Stimulated activated CD4-positive, alpha-beta T cell treated with anti-CD3 and anti-CD28 coated beads, Interleukin-15, amount 100 ng/mL, for 24 hours (primary cell): ENCODE data around the gene ANKRD34A.
"Not testable (repeated sequence)": the region's sequence is repeated elsewhere in the genome, so short reads cannot be mapped to it uniquely, and the experiment has no call there.

Experiments
- DNase-seq: peaks from one replicate; pipeline ENCODE4 v3.0.0-alpha.2; 2020

The ANKRD34A gene

GRCh38 chr1:145942871-145943270 lies 21.5 kb downstream of the ANKRD34A start:
- DNase-seq, result no peak

- DNase-seq, result no peak
Measured at GRCh38 chr1:145942405-145942804, 22.0 kb downstream of the ANKRD34A start.

- no peak for DNase-seq
Measured at GRCh38 chr1:145937436-145937835, 26.9 kb downstream of the ANKRD34A start.

GRCh38 chr1:145936247-145936646 lies 28.1 kb downstream of the ANKRD34A start:
- DNase-seq, result no peak

- DNase-seq, result no peak
Measured at GRCh38 chr1:145935708-145936107, 28.7 kb downstream of the ANKRD34A start.

- not testable (repeated sequence) for DNase-seq
Measured at GRCh38 chr1:145932522-145933009, 31.8 kb downstream of the ANKRD34A start.

- DNase-seq, result peak; percentile 21
Measured at GRCh38 chr1:145927916-145928643, 36.3 kb downstream of the ANKRD34A start.

- peak; percentile 94 for DNase-seq
Measured at GRCh38 chr1:145927063-145927886, 37.1 kb downstream of the ANKRD34A start, which contains the start of gene RBM8A. RBM8A (minus strand) TSS chr1:145927484; CDS start chr1:145927426, 58 bp downstream.

- DNase-seq, result peak; percentile 72
Measured at GRCh38 chr1:145926686-145927062, 37.7 kb downstream of the ANKRD34A start.

- no peak for DNase-seq
Measured at GRCh38 chr1:145922266-145922665, 42.1 kb downstream of the ANKRD34A start.

- not testable (repeated sequence) for DNase-seq
Measured at GRCh38 chr1:145920297-145920696, 44.1 kb downstream of the ANKRD34A start.

GRCh38 chr1:145918992-145919939 lies 45.1 kb downstream of the ANKRD34A start:
- DNase-seq, result peak; percentile 44

- peak; percentile 94 for DNase-seq
Measured at GRCh38 chr1:145918144-145918991, 46.0 kb downstream of the ANKRD34A start, which contains the start of gene PEX11B. PEX11B (minus strand) TSS chr1:145918717; CDS start chr1:145918688, 29 bp downstream.

- no peak for DNase-seq
Measured at GRCh38 chr1:145917595-145917994, 46.8 kb downstream of the ANKRD34A start.

- no peak for DNase-seq
Measured at GRCh38 chr1:145916745-145917144, 47.6 kb downstream of the ANKRD34A start.

- no peak for DNase-seq
Measured at GRCh38 chr1:145912128-145912641, 52.2 kb downstream of the ANKRD34A start.
